AG04449 (cell line): ENCODE measurements around the gene SLC66A1.

ENCODE experiments used
- CTCF ChIA-PET: fragments of 350-600 bp; formaldehyde crosslinking; extraction: SDS; loops from one replicate; lab custom pipeline; 2021; ENCODE audit warnings: antibody characterized with exemption; lab: Yijun Ruan, JAX
- POLR2A ChIA-PET: fragments of 400-600, 350-600 bp; formaldehyde crosslinking; extraction: SDS; loops from one replicate; lab custom pipeline; 2020; ENCODE audit warnings: antibody characterized with exemption, inconsistent platforms; lab: Yijun Ruan, JAX
- DNase-seq: peaks from one replicate; pipeline ENCODE4 v3.0.0-alpha.2; 2010; ENCODE audit warnings: low read depth, low spot score
- H3K4me3 ChIP-seq: 2 replicates; pipeline ENCODE4 v1.5.1; 2011; ENCODE audit warnings: low read depth, mild to moderate bottlenecking, control low read depth, low read length
- CTCF ChIP-seq: IDR thresholded peaks from one replicate; pipeline ENCODE4 v1.5.1; 2011; ENCODE audit warnings: mild to moderate bottlenecking, moderate library complexity, low read length, control low read depth, inconsistent platforms; ENCODE audit not compliant: insufficient read depth; ENCODE audit errors: missing control alignments

Gene SLC66A1

GRCh38 chr1:19333587-19334354 is 21.6 kb downstream of the SLC66A1 start:
- no peak overlapping the region for H3K4me3 ChIP-seq
- POLR2A ChIA-PET, result no interaction called here
- no peak for DNase-seq
- TF ChIP-seq CTCF, result no peak
- CTCF ChIA-PET, result interaction anchor here (1.1 to 5.2 kb wide), 4 partner anchors 9 to 327 kb away, joined by 4 to 37 read pairs (median 6); no protein-coding TSS in a partner anchor

- no peak for TF ChIP-seq CTCF
- no peak overlapping the region for H3K4me3 ChIP-seq
- CTCF ChIA-PET, result interaction anchor here (1.8 kb wide), 1 partner anchor 314 kb away, joined by 8 read pairs; no protein-coding TSS in a partner anchor
- POLR2A ChIA-PET, result interaction anchor here (0.7 kb wide), 1 partner anchor 24 kb away, joined by 3 read pairs; the partner anchor contains the start of gene SLC66A1
- DNase-seq, result no peak
Observed at GRCh38 chr1:19336543-19336942, 24.4 kb downstream of the SLC66A1 start.

GRCh38 chr1:19337289-19337688 is 25.2 kb downstream of the SLC66A1 start:
- no peak for DNase-seq
- no peak overlapping the region for H3K4me3 ChIP-seq
- POLR2A ChIA-PET, result no interaction called here
- no peak for TF ChIP-seq CTCF
- CTCF ChIA-PET, result interaction anchor here (1.3 to 2.1 kb wide), 3 partner anchors 11 to 316 kb away, joined by 4 to 8 read pairs (median 6); no protein-coding TSS in a partner anchor

- POLR2A ChIA-PET, result no interaction called here
- TF ChIP-seq CTCF, result peak; percentile 19
- DNase-seq, result no peak
- CTCF ChIA-PET, result interaction anchor here (0.9 to 13.5 kb wide), 5 partner anchors 10 to 322 kb away, joined by 3 to 178 read pairs (median 4); no protein-coding TSS in a partner anchor
- H3K4me3 ChIP-seq, result no peak overlapping the region
Observed at GRCh38 chr1:19338323-19338762, 26.2 kb downstream of the SLC66A1 start.

- CTCF ChIA-PET, result interaction anchor here (0.9 to 13.5 kb wide), 6 partner anchors 9 to 365 kb away, joined by 3 to 178 read pairs (median 5); no protein-coding TSS in a partner anchor
- POLR2A ChIA-PET, result no interaction called here
- H3K4me3 ChIP-seq, result no peak overlapping the region
- TF ChIP-seq CTCF, result no peak
- DNase-seq, result no peak
Observed at GRCh38 chr1:19339214-19339861, 27.2 kb downstream of the SLC66A1 start.
